Suprapubic skin (tissue), 4 donors: Measurements from ENCODE around the gene PML.

Experiments used
- CTCF ChIP-seq, 2 donors: fragments of 200-600 bp in 1 of 2; fragments of 450-650 bp in 1 of 2; sonication (generic) in 1 of 2; IDR thresholded peaks; one replicate each; pipeline ENCODE4 v1.5.1; 2016 to 2019; ENCODE audit warnings: antibody characterized with exemption in 2 of 2, mild to moderate bottlenecking in 1 of 2, moderate library complexity in 1 of 2
- POLR2A ChIP-seq, 2 donors: fragments of 450-650 bp; IDR thresholded peaks; one replicate each; pipeline ENCODE4 v1.6.1; 2017; ENCODE audit warnings: antibody characterized with exemption in 2 of 2, mild to moderate bottlenecking in 2 of 2, moderate library complexity in 2 of 2
- POLR2AphosphoS5 ChIP-seq, 3 donors: sonication (generic); formaldehyde crosslinking; IDR thresholded peaks; one replicate each; pipeline ENCODE4 v1.6.1; 2017; ENCODE audit warnings: antibody characterized with exemption in 3 of 3

DNA sequence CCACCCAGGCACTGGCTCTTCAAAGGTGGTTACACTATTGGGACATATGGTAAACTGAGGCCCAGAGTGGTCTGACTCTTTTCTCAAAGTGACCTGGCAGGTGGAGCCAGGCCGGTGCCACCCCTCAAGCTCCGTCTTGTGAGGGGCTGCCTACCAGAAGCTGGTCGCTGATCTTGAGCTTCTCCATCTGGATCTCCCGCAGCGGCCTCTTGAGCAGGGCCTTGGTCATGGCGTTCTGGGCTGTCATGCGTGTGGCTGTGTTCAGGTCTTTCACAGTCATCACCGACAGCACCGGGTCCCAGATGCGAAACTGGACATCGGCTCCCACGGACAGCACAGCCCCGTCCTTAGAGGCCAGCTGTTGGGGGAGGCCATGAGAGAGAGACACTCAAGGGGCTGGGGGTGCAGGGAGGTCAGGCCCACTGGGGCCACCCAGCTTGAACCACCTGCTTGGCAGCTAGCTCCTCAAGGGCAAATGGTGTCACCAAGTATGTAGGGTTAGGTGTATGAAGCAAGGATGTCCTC, 6.0 kb upstream of the PML start:
- TF ChIP-seq CTCF (IDR thresholded peaks at IDR 0.05) (no peak), POLR2A (IDR thresholded peaks at IDR 0.05) (no peak), POLR2AphosphoS5 (IDR thresholded peaks at IDR 0.05) (no peak)
